ENCODE results near the gene ASGR2.

ASGR2 gene

GRCh38 chr17:7102421-7102820 lies 12.2 kb downstream of the ASGR2 start:
- TF ChIP-seq SIN3A (IDR thresholded peaks at IDR 0.05; ENCODE audit: borderline replicate concordance, insufficient read depth, low read length) (no peak), REST (IDR thresholded peaks at IDR 0.05; ENCODE audit: insufficient read depth in 1 of 2, low read depth in 2 of 2, low read length in 2 of 2) (no peak), FOXP2 (optimal IDR thresholded peaks at IDR 0.05; ENCODE audit: borderline replicate concordance, extremely low read depth, extremely low read length, insufficient read depth) (no peak), TAF1 (IDR thresholded peaks at IDR 0.05; ENCODE audit: borderline replicate concordance, insufficient read depth, low read length) (no peak)

GRCh38 chr17:7101531-7101930 lies 13.1 kb downstream of the ASGR2 start:
- TF ChIP-seq TAF1 (IDR thresholded peaks at IDR 0.05; ENCODE audit: borderline replicate concordance, insufficient read depth, low read length) = no peak
- TF ChIP-seq FOXP2 (optimal IDR thresholded peaks at IDR 0.05; ENCODE audit: borderline replicate concordance, extremely low read depth, extremely low read length, insufficient read depth) = no peak

GRCh38 chr17:7098802-7099459 lies 15.7 kb downstream of the ASGR2 start:
- TF ChIP-seq TAF1 (IDR thresholded peaks at IDR 0.05; ENCODE audit: borderline replicate concordance, insufficient read depth, low read length) = no peak
- TF ChIP-seq FOXP2 (optimal IDR thresholded peaks at IDR 0.05; ENCODE audit: borderline replicate concordance, extremely low read depth, extremely low read length, insufficient read depth) = no peak
- no peak for TF ChIP-seq SIN3A (IDR thresholded peaks at IDR 0.05; ENCODE audit: borderline replicate concordance, insufficient read depth, low read length)
- TF ChIP-seq REST (IDR thresholded peaks at IDR 0.05; ENCODE audit: insufficient read depth in 1 of 2, low read depth in 2 of 2, low read length in 2 of 2) = no peak
- TF ChIP-seq POLR2AphosphoS5 (IDR thresholded peaks at IDR 0.05; ENCODE audit: low read depth, low read length) = no peak

GRCh38 chr17:7097940-7098339 lies 16.7 kb downstream of the ASGR2 start:
- TF ChIP-seq FOXP2 (optimal IDR thresholded peaks at IDR 0.05; ENCODE audit: borderline replicate concordance, extremely low read depth, extremely low read length, insufficient read depth) = no peak
- no peak for TF ChIP-seq SIN3A (IDR thresholded peaks at IDR 0.05; ENCODE audit: borderline replicate concordance, insufficient read depth, low read length)
- no peak for TF ChIP-seq REST (IDR thresholded peaks at IDR 0.05; ENCODE audit: insufficient read depth in 1 of 2, low read depth in 2 of 2, low read length in 2 of 2)
- TF ChIP-seq TAF1 (IDR thresholded peaks at IDR 0.05; ENCODE audit: borderline replicate concordance, insufficient read depth, low read length) = no peak
- no peak for TF ChIP-seq POLR2AphosphoS5 (IDR thresholded peaks at IDR 0.05; ENCODE audit: low read depth, low read length)

- TF ChIP-seq POLR2AphosphoS5 (IDR thresholded peaks at IDR 0.05; ENCODE audit: low read depth, low read length) (no peak), TAF1 (IDR thresholded peaks at IDR 0.05; ENCODE audit: borderline replicate concordance, insufficient read depth, low read length) (no peak), SIN3A (IDR thresholded peaks at IDR 0.05; ENCODE audit: borderline replicate concordance, insufficient read depth, low read length) (no peak), REST (IDR thresholded peaks at IDR 0.05; ENCODE audit: insufficient read depth in 1 of 2, low read depth in 2 of 2, low read length in 2 of 2) (no peak), FOXP2 (optimal IDR thresholded peaks at IDR 0.05; ENCODE audit: borderline replicate concordance, extremely low read depth, extremely low read length, insufficient read depth) (no peak)
These were observed 19.0 kb downstream of the ASGR2 start for GRCh38 chr17:7095625-7096024.

Data from PFSK-1 (cell line).